OCI-LY7 (cell line): ENCODE data around the gene GYPC.

Experiments used
- EZH2phosphoT487 ChIP-seq: fragments of 200-600 bp; sonication (generic); IDR thresholded peaks from 2 replicates; pipeline ENCODE4 v1.6.1; 2018; ENCODE audit warnings: low read depth, borderline replicate concordance, mild to moderate bottlenecking, mixed run types, antibody characterized with exemption, low read length, moderate library complexity, mixed read lengths
- TF ChIP-seq, protein P1 (sequence below): fragments of 200-600 bp; sonication (generic); conservative IDR thresholded peaks from 2 replicates; pipeline ENCODE4 v1.5.1; 2014; ENCODE audit warnings: mild to moderate bottlenecking, antibody characterized with exemption, low read length, moderate library complexity, mixed read lengths

- TF ChIP-seq EZH2phosphoT487: no peak
- TF ChIP-seq, protein P1, sequence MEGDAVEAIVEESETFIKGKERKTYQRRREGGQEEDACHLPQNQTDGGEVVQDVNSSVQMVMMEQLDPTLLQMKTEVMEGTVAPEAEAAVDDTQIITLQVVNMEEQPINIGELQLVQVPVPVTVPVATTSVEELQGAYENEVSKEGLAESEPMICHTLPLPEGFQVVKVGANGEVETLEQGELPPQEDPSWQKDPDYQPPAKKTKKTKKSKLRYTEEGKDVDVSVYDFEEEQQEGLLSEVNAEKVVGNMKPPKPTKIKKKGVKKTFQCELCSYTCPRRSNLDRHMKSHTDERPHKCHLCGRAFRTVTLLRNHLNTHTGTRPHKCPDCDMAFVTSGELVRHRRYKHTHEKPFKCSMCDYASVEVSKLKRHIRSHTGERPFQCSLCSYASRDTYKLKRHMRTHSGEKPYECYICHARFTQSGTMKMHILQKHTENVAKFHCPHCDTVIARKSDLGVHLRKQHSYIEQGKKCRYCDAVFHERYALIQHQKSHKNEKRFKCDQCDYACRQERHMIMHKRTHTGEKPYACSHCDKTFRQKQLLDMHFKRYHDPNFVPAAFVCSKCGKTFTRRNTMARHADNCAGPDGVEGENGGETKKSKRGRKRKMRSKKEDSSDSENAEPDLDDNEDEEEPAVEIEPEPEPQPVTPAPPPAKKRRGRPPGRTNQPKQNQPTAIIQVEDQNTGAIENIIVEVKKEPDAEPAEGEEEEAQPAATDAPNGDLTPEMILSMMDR: no peak
Observed at GRCh38 chr2:126704434-126705160, 48.6 kb downstream of the GYPC start.
